GM19467 (cell line): ENCODE results near the gene ARHGEF12.

Experiments
- ATAC-seq: cut with Tn5 transposase; IDR thresholded peaks from one replicate; pipeline ENCODE4 v1.9.1; 2021; ENCODE audit warnings: mild to moderate bottlenecking, moderate library complexity; ENCODE audit not compliant: unreplicated experiment

The ARHGEF12 gene

DNA sequence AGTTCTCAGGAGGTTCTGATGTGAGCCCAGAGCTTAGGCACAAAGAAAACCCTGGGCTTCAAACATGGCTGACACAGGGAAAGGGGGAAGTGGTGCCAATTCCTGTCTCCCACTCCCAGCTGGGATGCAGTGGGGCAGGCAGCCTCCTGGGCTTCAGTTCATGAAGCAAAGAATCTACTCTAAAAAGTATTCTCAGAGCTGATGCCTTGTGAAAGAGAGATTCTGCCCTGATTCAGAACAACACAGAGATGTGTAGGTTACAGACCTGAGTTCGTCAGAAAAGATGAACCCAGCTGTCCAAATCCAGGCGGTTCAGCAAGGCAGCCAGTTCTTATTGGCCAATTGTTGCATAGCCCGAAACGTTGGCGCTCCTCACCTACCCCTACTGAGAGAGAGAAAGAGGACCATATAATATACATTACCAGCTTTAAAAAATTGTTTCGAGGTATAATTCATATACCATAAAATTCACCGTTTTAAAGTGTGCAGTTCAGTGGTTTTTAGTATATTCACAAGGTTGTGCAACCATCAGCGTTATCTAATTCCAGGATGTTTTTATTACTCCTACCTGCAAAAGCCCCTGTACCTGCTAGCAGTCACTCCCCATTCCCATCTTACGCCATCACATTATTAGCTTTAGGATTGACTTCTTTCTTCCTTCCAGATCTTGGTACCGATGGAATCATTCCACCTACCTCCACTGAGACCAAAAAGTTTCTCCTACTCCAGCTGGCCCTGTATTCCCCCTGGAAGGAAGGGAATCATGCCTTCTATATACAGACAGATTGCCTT is 18.3 kb upstream of the ARHGEF12 start:
- ATAC-seq: no peak

DNA sequence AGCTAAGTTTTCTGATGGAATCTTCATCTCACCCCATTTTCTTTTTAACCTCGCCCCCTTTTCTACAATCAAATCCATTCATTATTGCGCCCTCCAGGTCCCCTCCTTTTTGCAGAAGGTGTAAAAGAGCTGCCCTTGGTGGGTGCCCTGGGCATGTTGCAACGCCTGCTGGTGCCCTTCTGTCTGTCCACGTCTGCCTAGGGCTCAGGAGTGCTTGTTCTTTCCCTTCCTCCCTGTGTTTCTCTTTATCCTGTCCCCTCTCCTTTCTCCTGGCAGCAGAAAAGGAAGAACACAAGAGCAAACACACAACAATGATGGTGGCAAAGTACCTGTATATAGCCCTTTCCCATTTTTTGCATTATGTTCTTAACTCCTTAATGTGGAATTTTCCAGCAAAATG is 17.3 kb upstream of the ARHGEF12 start:
- no peak for ATAC-seq

DNA sequence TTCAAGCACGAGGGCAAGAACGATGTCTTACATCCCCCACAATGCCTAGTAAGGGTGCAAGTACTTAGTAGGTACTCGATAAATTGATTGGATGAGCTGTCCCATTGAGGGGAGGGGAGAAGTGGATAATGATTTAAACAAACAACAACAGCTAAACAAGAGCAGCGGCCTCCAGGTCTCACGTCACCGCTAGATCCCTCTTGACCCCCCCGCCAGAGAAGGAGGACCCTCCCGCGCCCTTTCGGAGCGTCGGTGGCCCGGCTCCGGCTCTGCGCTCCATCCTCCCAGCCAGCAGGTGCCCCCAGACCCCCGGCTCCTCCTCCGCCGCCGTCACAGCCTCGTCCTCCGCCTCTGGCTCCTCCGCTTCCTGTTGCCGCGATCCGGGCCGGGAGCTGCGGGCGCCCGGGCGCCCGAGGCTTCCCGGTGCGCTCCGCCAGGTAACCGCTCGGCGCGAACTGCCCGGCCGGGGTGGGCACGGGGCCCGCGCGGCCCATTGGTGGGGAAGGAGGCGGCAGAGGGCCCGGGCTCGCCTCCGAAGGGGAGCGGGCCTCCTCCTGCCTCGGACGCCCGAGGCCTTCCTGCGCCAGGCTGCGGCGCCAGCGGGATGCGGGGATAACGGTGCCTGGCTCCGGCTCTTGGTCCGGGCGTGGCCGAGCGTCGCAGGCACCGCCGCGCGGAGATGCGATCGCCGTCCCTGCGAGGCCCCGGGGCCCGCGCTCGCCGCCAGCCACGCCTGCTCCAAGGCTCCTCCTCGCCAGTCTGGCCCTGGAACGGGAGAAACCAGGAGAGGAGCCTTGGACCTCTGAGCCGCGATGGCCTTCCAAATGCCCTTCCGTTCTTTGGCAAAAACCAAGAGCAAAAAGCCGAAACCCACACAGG is 11.0 kb upstream of the ARHGEF12 start, which contains the start of gene TLCD5:
Gene TLCD5 (plus strand): TSS at position 368 of the 879 bp plus-strand sequence. CDS start 2,143 bp downstream, outside the sequence.
- no peak for ATAC-seq

DNA sequence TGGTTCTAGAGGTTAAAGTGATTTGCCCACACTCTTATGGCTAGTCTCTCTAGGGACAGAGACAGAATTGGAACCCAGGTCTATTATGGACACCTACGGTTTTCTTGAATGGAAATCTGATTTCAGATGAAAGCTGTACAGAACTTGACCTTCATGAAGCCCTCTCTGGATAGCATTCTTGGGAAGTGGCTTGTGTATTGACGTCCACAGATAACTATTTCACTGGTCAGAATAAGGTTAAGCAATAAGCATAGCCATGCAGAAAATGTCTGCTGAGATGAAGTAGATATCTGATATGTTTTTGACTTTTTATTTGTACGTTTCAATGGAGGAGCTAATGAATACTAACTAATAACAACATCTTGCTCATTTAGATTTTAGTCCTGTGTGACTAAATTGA is 10.0 kb upstream of the ARHGEF12 start:
- no peak for ATAC-seq

DNA sequence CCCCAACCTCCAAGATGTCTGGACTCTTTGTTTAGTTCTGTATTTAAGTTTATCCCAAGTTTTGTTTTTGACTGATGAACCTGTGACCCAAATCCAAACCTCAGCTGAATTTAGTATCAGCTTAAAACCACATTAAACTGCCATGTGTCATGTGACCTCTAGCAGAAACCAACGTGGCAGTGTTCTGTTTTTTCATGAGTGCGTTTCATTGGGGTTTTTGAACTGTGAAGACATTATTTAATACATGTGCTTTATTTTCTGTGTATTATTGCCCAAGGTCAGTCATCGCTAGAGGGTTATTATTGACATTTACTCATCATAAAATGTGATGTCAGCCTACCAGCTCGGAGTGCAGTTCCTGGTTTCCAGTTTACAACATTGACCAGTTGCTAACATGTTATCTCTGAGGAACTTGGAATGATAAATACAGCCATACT is 9.3 kb upstream of the ARHGEF12 start:
- ATAC-seq: no peak

DNA sequence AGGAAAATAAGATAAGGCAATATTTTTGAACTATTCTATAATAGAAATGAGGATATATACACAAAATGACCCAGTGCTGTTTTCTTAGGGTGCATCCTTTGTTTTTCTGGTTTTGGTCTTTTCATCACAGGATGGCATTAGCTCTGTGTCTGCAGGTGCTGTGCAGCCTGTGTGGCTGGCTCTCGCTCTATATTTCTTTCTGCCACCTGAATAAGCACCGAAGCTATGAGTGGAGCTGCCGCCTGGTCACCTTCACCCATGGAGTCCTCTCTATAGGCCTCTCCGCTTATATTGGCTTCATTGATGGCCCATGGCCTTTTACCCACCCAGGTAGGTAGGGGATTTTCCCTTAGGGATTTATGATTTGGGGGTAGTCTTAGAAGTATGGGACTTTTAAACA is 8.9 kb upstream of the ARHGEF12 start:
- no peak for ATAC-seq

DNA sequence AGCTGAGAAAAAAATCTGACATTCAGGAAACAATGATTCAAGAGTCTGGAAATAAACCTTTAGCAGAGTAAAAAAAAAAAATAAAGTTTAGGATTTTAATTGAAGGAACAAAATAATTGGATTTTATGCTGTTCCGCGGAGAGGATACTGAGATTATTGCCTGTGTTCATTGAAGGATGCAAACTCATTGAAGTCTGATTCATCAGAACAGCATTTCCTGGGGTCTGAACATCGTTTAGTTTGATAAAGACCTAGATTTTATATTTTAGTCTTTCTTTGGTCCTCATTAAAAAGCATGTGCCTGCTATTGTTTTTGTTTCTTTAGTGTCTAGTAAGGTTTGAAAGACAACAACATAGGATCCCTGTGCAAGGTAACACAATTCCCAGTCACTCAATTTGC is 6.7 kb upstream of the ARHGEF12 start:
- no peak for ATAC-seq

DNA sequence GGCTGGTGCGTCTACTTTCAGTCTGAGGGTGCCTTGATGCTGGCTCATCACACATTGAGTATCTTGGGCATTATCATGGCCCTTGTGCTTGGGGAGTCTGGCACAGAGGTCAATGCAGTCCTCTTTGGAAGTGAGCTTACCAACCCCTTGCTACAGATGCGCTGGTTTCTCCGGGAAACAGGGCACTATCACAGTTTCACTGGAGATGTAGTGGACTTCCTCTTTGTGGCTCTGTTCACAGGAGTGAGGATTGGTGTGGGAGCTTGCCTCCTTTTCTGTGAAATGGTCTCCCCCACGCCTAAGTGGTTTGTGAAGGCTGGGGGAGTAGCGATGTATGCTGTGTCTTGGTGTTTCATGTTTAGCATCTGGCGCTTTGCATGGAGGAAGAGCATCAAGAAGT is 6.2 kb upstream of the ARHGEF12 start:
- no peak for ATAC-seq

DNA sequence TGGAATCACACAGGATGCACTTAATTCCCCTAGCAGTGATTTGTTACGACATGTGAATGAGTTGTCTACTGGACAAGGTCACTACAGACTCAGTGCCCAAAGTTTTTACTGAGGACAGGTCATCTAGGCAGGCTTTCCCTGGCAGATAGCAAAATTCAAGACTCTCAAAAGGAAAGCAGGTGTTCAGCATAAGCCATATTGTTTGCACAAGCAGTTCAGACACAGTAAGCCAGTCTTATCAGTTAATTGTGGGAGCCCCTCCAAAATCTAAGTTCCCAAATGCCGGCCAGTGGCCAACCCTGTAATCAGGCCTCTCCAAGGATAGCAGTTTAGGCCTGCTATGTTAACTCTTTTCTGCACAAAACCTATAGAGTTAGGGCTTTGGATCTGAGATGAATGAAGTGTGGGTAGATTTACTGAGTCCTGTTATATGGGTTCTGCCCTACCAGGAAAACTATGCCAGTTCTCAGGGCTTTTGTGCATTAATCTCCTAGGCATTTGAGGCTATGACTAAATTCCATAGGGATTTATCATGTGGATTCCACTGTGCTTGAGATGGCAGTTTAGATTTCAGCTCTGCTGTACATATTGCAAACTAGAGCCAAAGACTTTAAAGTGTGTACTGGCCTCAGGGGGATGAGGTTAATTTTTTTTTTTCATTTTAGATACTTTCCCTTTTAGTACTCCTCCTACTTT is 4.8 kb upstream of the ARHGEF12 start:
- ATAC-seq: no peak

DNA sequence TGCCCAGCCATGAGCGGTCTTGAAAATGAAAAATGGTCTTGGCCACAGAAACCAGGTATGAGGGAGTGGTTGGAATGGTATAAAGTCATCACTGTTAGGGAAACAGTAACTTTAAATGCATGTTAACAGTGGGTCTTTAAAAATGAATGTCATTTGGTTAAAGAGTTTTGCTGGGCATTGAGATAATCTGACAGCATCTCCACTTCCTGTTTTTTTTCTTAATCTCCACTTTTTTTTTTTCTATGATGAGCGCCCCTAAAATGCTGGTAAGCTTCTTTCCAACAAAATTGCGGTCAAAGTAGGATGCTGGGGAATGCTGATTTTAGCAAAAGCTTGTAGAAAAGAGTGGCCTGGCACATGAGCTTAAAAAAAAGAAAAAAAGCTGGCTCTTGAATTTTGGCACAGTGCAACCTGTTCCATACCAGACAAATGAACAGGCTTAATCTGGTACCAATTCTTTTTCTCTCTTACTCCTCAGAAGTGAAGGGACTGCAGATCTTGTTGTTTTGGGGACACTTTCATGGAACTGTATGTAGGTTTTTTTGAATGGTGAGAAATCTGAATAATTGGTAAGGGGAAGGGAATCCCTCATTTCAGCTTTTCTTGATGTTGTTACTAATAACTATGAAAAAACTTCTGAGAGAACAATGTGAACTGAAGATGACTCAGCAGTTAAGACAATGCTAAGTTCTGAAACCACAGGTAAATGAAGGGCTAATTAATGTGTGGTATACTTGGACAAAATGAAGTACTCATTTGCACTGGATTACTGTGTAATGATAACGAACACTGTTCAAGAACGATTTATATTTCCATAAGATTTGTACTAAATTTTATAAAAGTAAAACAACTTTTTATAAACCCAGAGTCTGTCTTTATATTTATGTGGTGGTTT is 3.1 kb upstream of the ARHGEF12 start:
- no peak for ATAC-seq

DNA sequence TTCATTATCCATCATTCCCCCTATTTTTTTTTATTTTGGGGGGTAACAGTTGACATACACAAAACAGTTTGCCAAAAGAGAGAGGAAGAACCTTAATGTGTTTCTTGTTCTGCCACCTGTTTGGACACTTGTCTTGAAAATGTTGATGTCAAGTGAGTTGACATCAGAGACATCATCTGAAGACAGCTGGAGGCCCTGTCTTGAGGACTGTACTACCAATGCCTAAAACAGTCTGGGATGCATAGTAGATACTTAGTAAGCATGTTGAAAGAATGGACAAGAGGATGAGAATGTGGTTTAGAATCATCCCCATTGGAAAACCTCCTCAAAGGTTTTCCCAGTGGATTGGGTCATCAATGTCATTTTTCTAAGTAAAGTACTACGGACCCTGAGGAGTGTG is 2.4 kb upstream of the ARHGEF12 start:
- no peak for ATAC-seq

DNA sequence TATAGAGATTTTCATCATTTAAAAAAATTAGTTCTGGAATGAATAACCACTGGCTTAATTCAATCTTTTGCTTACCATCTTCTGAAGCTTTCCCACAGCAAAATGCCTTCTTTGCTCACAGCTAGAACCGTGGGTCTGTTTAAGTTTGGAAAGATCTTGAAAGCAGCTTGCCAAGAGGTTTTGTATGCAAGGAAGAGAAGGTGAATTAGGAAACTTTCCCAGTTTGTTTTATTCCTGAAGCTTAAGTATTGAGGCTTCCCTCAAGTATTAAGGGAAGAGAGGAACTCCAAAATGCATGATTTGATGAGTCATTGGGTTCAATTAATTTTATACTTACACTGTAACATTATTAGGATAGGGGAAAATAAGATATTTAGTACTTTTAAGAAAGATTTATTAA is 1.9 kb upstream of the ARHGEF12 start:
- no peak for ATAC-seq

DNA sequence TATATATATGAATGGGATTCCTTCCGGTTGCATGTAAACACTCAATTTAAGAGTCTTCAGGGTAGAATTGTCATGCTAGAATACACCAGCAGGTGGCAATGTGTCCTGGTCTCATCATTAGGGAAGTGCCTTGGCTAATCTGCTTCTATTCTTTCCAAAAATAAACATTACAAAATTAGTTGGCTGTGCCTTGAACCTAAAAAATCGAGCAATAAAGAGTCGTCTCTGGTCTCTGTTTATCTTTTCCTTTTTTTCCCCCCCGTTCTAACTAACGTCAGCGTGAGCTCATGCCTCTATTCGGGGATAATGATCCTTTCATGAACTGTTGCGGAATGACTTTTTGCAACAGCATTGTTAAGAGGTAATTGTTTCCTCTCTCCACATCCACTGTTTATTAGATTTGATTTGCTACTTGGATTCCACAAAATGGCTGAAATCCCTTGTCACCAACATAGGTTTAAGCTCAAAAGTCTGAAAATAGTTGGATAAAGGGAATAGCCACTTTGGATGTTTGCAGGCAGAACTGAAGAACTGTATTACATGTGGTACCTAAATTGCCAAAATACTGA is 1.2 kb upstream of the ARHGEF12 start:
- no peak for ATAC-seq

DNA sequence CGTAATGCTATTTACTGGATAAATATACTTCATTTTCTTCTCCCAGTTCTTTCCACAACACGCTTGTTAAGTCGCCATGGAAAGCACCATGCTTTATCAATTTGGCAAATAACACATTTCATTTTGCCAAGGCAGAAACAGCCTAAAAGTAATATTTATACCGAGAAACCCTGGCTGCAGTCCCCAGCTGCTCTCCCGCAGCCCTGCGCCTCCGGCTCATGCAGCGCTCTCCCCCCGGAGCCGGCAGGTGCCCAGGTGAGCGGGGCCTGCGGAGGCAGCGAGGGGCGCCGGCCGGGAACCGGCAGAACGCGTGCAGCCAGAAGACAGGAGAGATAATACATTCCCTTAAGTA is 681 bp upstream of the ARHGEF12 start:
- no peak for ATAC-seq

DNA sequence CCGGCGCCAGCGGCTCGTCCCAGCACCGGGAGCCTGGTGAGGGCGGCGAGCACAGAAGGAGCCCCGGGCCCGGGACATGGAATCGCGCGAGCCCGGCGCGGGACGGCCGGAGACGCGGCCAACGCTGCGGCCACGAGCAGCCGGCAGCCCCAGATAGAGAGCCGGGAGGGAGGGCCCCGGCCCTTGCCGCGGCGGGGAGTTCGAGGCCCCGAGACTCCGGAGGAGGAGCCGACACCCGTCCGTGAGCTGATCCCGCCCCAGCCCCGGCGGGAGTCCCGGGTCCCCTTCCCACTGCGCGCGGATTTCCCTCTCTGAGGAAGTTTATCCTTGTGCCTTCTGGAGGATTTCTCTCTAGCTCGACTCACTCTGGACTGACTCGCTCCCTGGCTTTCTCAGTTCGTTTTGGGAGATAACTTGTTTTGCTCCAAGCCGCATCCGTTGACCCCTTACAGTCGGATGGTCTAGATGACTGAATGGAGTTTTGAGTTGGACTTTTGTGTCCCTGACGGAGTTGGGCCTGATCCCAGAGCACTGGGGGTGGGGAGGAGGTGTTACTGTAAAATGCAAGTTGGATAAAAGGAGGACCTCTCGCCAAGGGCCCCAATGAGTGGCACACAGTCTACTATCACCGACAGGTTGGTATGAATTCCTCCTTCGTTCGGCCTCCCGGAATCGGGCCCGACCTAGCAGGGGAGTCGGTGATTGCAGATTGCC is 585 bp downstream of the ARHGEF12 start:
- peak; percentile 16 for ATAC-seq

DNA sequence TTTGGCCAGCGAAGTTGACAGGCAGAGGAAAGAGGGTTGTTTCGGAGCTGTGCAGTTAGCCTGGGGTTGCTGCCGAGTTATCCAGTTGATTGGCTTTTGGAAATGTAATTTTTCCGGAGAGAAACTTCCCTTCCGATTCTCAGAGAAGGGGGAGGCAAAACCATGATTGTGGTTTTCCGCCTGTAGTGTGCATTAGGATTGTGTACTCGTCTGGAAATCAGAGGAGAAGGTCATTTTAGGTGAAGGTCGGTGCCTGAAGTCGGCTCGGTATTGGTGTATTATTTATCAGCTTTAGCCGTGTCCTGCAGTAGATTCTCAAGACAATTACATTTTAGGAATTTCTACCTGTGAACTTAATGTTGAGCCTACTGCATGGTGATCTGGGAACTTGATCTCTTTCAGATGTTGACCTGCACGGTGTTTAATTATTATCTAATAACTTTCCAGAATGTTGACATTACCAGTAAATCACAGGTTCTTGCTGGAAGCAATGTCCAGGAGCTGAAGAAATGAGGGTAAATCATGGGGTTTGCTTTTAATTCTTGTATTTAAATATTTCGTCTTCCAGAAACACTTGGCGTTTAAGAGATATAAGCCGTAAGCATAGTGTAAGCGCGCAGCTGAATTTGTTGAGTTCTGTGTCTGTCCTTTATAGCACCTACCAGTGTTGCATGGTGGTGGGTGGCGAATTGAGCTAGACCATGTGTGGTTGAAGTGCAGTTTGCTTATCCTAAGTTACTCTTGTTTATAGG is 1.3 kb downstream of the ARHGEF12 start:
- no peak for ATAC-seq

DNA sequence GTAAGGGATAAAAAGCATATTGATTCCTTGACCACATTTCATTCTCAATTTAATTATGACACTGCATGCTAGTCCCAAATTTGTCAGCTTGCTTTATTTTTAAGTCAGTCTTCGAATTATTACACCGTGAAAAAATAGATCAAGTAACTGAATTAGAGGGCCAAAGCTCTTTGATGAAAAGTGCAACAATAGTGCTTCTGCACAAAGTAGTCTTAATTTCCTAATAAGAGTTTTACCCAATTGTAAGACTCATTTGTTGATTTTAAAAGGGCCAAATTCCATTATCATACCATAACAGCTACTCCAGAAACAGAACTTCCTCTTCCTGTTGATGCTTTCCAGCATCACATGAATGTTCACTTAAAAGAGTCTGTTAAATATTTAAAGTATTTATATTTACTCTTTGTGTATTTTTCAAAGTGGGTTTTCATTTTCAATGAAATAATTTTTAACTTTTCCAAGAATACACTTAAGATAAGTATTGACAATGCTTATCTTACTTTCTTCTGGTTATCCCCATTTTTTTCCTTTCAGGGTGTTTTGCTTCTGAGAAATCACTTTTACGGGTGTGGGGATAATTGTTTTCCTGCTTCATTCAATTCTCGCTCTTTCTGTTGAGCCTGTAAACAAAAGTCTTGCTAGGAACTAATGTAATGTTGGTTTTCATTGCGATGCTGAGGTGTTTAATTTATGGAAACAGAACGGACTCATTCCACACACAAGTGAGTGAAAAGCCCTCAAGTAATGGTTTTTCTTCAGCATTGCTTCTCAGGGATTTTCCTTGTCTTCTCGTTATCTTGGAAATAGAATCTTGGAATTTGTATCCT is 2.1 kb downstream of the ARHGEF12 start:
- ATAC-seq: no peak

DNA sequence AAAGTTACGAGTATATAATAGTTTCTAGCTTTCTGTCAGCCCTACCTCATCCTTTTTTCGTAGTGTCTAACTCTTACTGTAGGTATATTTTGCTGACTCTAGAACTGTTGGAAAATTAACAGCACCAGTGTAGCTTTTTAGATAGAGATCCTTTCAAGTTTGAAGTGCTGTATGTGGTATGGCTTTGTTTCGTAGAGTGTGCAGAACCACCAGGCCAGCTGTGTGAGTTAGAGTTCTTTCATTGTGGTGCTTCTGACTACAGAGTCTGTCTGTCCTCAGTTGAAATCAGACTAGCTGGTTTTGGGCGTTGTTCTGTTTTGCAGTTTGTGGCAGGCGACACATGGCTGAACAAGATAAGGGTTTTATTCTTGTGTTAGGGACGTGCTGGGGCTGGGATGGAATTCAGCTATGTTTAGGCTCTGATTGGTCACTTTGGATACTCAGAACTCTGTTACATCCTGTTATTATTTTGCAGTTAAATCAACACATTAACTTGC is 3.2 kb downstream of the ARHGEF12 start:
- ATAC-seq: no peak
